WI38 (cell line): ENCODE data around the gene KNDC1.

Experiments used
- H3K4me3 ChIP-seq: 2 replicates; pipeline ENCODE4 v1.5.1; 2011; ENCODE audit warnings: low read depth, mild to moderate bottlenecking, control low read depth, low read length
- CTCF ChIP-seq: IDR thresholded peaks from 2 replicates; pipeline ENCODE4 v1.5.1; 2012; ENCODE audit warnings: low read depth, mild to moderate bottlenecking, control low read depth, low read length

KNDC1 gene

GRCh38 chr10:133140417-133141143 lies 19.4 kb upstream of the KNDC1 start:
- TF ChIP-seq CTCF = no peak
- no peak overlapping the region for H3K4me3 ChIP-seq

- no peak overlapping the region for H3K4me3 ChIP-seq
- no peak for TF ChIP-seq CTCF
These were observed 18.7 kb upstream of the KNDC1 start for GRCh38 chr10:133141144-133141957.

GRCh38 chr10:133141958-133142340 lies 18.1 kb upstream of the KNDC1 start:
- no peak for TF ChIP-seq CTCF
- H3K4me3 ChIP-seq = no peak overlapping the region

GRCh38 chr10:133142523-133143199 lies 17.4 kb upstream of the KNDC1 start:
- H3K4me3 ChIP-seq = no peak overlapping the region
- no peak for TF ChIP-seq CTCF

- no peak overlapping the region for H3K4me3 ChIP-seq
These were observed 16.9 kb upstream of the KNDC1 start for GRCh38 chr10:133143200-133143533.

GRCh38 chr10:133143546-133143945 lies 16.5 kb upstream of the KNDC1 start:
- H3K4me3 ChIP-seq = no peak overlapping the region
- TF ChIP-seq CTCF = no peak

More at GRCh38 chr10:133143200-133143533, 16.9 kb upstream of the KNDC1 start:
- TF ChIP-seq CTCF = no peak

- no peak overlapping the region for H3K4me3 ChIP-seq
- no peak for TF ChIP-seq CTCF
These were observed 15.2 kb upstream of the KNDC1 start for GRCh38 chr10:133144771-133145170.
